HG03175 (cell line): Measurements from ENCODE around the gene SFXN3.

Source experiments
- ATAC-seq: cut with Tn5 transposase; IDR thresholded peaks from one replicate; pipeline ENCODE4 v1.9.1; 2021; ENCODE audit warnings: mild to moderate bottlenecking, moderate library complexity; ENCODE audit not compliant: unreplicated experiment

SFXN3 gene

GRCh38 chr10:101031128-101031795 lies at the start of gene SFXN3, which contains the start of gene PDZD7:
Gene SFXN3 (plus strand): TSS chr10:101031234. CDS start chr10:101034695, 3,461 bp downstream.
Gene PDZD7 (minus strand): TSS chr10:101031129. CDS start chr10:101030219, 910 bp downstream.
- ATAC-seq, result peak; percentile 95

GRCh38 chr10:100982916-100983830 lies 47.9 kb upstream of the SFXN3 start:
- ATAC-seq, result no peak

- ATAC-seq, result no peak
Observed at GRCh38 chr10:100983868-100984671, 47.0 kb upstream of the SFXN3 start.

- ATAC-seq, result no peak
Observed at GRCh38 chr10:100984672-100985177, 46.3 kb upstream of the SFXN3 start.

- no peak for ATAC-seq
Observed at GRCh38 chr10:100985336-100985735, 45.7 kb upstream of the SFXN3 start.

GRCh38 chr10:100986623-100986951 lies 44.4 kb upstream of the SFXN3 start:
- ATAC-seq, result no peak

GRCh38 chr10:100986952-100987684 lies 43.9 kb upstream of the SFXN3 start, which contains the start of the genes MRPL43 and TWNK:
Gene MRPL43 (minus strand): TSS chr10:100987497. CDS start chr10:100987443, 54 bp downstream.
Gene TWNK (plus strand): TSS chr10:100987543. CDS start chr10:100988211, 668 bp downstream.
- ATAC-seq, result peak; percentile 82

- ATAC-seq, result peak; percentile 5
Observed at GRCh38 chr10:100987685-100988049, 43.4 kb upstream of the SFXN3 start.

- ATAC-seq, result no peak
Observed at GRCh38 chr10:100988166-100988565, 42.9 kb upstream of the SFXN3 start.

GRCh38 chr10:100989088-100989487 lies 41.9 kb upstream of the SFXN3 start:
- ATAC-seq, result no peak

GRCh38 chr10:100993986-100994708 lies 36.9 kb upstream of the SFXN3 start:
- ATAC-seq, result no peak

- no peak for ATAC-seq
Observed at GRCh38 chr10:100995181-100995580, 35.9 kb upstream of the SFXN3 start.

GRCh38 chr10:100996678-100997359 lies 34.2 kb upstream of the SFXN3 start:
- ATAC-seq, result no peak

GRCh38 chr10:100997360-100998182 lies 33.5 kb upstream of the SFXN3 start:
- peak; percentile 41 for ATAC-seq

GRCh38 chr10:100998183-100998990 lies 32.6 kb upstream of the SFXN3 start:
- ATAC-seq, result peak; percentile 20

GRCh38 chr10:100998991-100999741 lies 31.9 kb upstream of the SFXN3 start:
- peak; percentile 48 for ATAC-seq
